HG02981 (cell line): ENCODE results near the gene PHC2.
A peak's percentile ranks its signal among the peaks of the same experiment; 100 is the strongest.

ENCODE experiments used
- ATAC-seq: cut with Tn5 transposase; IDR thresholded peaks from one replicate; pipeline ENCODE4 v1.9.1; 2021; ENCODE audit warnings: mild to moderate bottlenecking, moderate library complexity; ENCODE audit not compliant: unreplicated experiment

Gene PHC2

GRCh38 chr1:33373606-33374005 is 57.3 kb downstream of the PHC2 start:
- ATAC-seq, result no peak

GRCh38 chr1:33372677-33373076 is 58.2 kb downstream of the PHC2 start:
- no peak for ATAC-seq

- no peak for ATAC-seq
Measured at GRCh38 chr1:33372162-33372561, 58.7 kb downstream of the PHC2 start.

GRCh38 chr1:33371334-33371733 is 59.6 kb downstream of the PHC2 start:
- ATAC-seq, result no peak

- ATAC-seq, result no peak
Measured at GRCh38 chr1:33370827-33371226, 60.1 kb downstream of the PHC2 start.

GRCh38 chr1:33370301-33370700 is 60.6 kb downstream of the PHC2 start:
- no peak for ATAC-seq

GRCh38 chr1:33369764-33370163 is 61.1 kb downstream of the PHC2 start:
- ATAC-seq, result no peak

- no peak for ATAC-seq
Measured at GRCh38 chr1:33369081-33369480, 61.8 kb downstream of the PHC2 start.

GRCh38 chr1:33368431-33368830 is 62.5 kb downstream of the PHC2 start:
- ATAC-seq, result no peak

GRCh38 chr1:33367485-33368405 is 63.1 kb downstream of the PHC2 start:
- ATAC-seq, result peak; percentile 70

GRCh38 chr1:33366762-33367484 is 64.0 kb downstream of the PHC2 start:
- no peak for ATAC-seq

- no peak for ATAC-seq
Measured at GRCh38 chr1:33365560-33365997, 65.3 kb downstream of the PHC2 start.

GRCh38 chr1:33364565-33364918 is 66.4 kb downstream of the PHC2 start:
- no peak for ATAC-seq

GRCh38 chr1:33363470-33363861 is 67.4 kb downstream of the PHC2 start:
- ATAC-seq, result no peak

- ATAC-seq, result no peak
Measured at GRCh38 chr1:33363021-33363420, 67.9 kb downstream of the PHC2 start.

- no peak for ATAC-seq
Measured at GRCh38 chr1:33361532-33362235, 69.2 kb downstream of the PHC2 start.

- ATAC-seq, result no peak
Measured at GRCh38 chr1:33360367-33360766, 70.5 kb downstream of the PHC2 start.

GRCh38 chr1:33359931-33360330 is 71.0 kb downstream of the PHC2 start:
- ATAC-seq, result no peak

GRCh38 chr1:33358795-33359503 is 71.9 kb downstream of the PHC2 start:
- no peak for ATAC-seq

- no peak for ATAC-seq
Measured at GRCh38 chr1:33358114-33358794, 72.6 kb downstream of the PHC2 start.
